SK-N-SH (cell line): ENCODE results near the gene LRRC46. TPM values are rescaled to one million over a fixed set of nuclear protein-coding genes. Genes with fewer than 3 reads are reported as not detected.

Source experiments
- CTCF ChIA-PET: fragments of 300-600, 350-600 bp; formaldehyde crosslinking; extraction: SDS; loops from one replicate; lab custom pipeline; 2021; lab: Yijun Ruan, JAX
- POLR2A ChIA-PET: fragments of 350-600 bp; sonication (Branson Sonifier 250); formaldehyde crosslinking; extraction: SDS; loops from one replicate; lab custom pipeline; 2020; ENCODE audit warnings: antibody characterized with exemption, inconsistent platforms; lab: Yijun Ruan, JAX
- DNase-seq: peaks from one replicate; pipeline ENCODE4 v3.0.0; 2012
- H2AFZ ChIP-seq: fragments of 200-600 bp; sonication (generic); 2 replicates; pipeline ENCODE4 v1.8.1; 2016; ENCODE audit warnings: antibody characterized with exemption, mild to moderate bottlenecking, low read depth
- H3F3A ChIP-seq: fragments of 200-600 bp; sonication (generic); replicated peaks from 2 replicates; pipeline ENCODE3; 2016; ENCODE audit warnings: antibody characterized with exemption, mild to moderate bottlenecking; ENCODE audit not compliant: insufficient read depth
- H3K27ac ChIP-seq, 2 experiments: fragments of 200-500 bp in 1 of 2; fragments of 200-600 bp in 1 of 2; sonication (Bioruptor generic) in 1 of 2; sonication (generic), shearing (Covaris generic) in 1 of 2; 2 replicates each; pipeline versions ENCODE4 v1.5.1 to v1.6.1; 2014 to 2016; ENCODE audit warnings: low read depth in 2 of 2, inconsistent platforms in 1 of 2, low read length in 1 of 2, mild to moderate bottlenecking in 1 of 2, mixed read lengths in 1 of 2
- H3K27me3 ChIP-seq: fragments of 200-600 bp; sonication (generic), shearing (Covaris generic); 2 replicates; pipeline ENCODE4 v1.6.1; 2016; ENCODE audit warnings: mixed run types; ENCODE audit not compliant: insufficient read depth
- H3K36me3 ChIP-seq, 2 experiments: fragments of 200-500 bp in 1 of 2; fragments of 200-600 bp in 1 of 2; sonication (Bioruptor generic) in 1 of 2; sonication (generic) in 1 of 2; replicated peaks in 1 of 2; 2 replicates each; pipeline versions ENCODE3 to v1.5.1; 2014 to 2016; ENCODE audit warnings: low read length in 1 of 2, mild to moderate bottlenecking in 1 of 2; ENCODE audit not compliant: insufficient read depth in 2 of 2, control insufficient read depth in 1 of 2
- H3K4me1 ChIP-seq, 2 experiments: fragments of 200-500 bp in 1 of 2; fragments of 200-600 bp in 1 of 2; sonication (Bioruptor generic) in 1 of 2; sonication (generic), shearing (Covaris generic) in 1 of 2; 2 replicates each; pipeline versions ENCODE4 v1.5.1 to v1.6.1; 2014 to 2016; ENCODE audit warnings: low read depth in 1 of 2, low read length in 1 of 2, mixed run types in 1 of 2; ENCODE audit not compliant: insufficient read depth in 2 of 2, control insufficient read depth in 1 of 2
- H3K4me2 ChIP-seq: fragments of 200-600 bp; sonication (generic), shearing (Covaris generic); 2 replicates; pipeline ENCODE4 v1.6.1; 2017; ENCODE audit warnings: mixed run types
- H3K4me3 ChIP-seq, 2 experiments: fragments of 200-500 bp in 1 of 2; fragments of 200-600 bp in 1 of 2; sonication (Bioruptor generic) in 1 of 2; sonication (generic), shearing (Covaris generic) in 1 of 2; 2 replicates each; pipeline versions ENCODE4 v1.5.1 to v1.8.1; 2014 to 2016; ENCODE audit warnings: low read depth in 2 of 2, inconsistent platforms in 1 of 2, low read length in 1 of 2, mild to moderate bottlenecking in 1 of 2, mixed read lengths in 1 of 2, moderate library complexity in 1 of 2
- H3K79me2 ChIP-seq: fragments of 200-600 bp; sonication (generic); 2 replicates; pipeline ENCODE4 v1.8.1; 2017; ENCODE audit warnings: mild to moderate bottlenecking; ENCODE audit not compliant: insufficient read depth
- H3K9ac ChIP-seq: fragments of 200-600 bp; sonication (generic); 2 replicates; pipeline ENCODE4 v1.6.1; 2017; ENCODE audit warnings: mixed run types
- H3K9me2 ChIP-seq: fragments of 200-600 bp; sonication (generic); 2 replicates; pipeline ENCODE4 v1.6.1; 2017; ENCODE audit warnings: mixed run types
- H3K9me3 ChIP-seq: fragments of 200-600 bp; sonication (generic); 2 replicates; pipeline ENCODE4 v1.6.1; 2017; ENCODE audit warnings: mixed run types, mild to moderate bottlenecking, moderate library complexity
- H4K20me1 ChIP-seq: fragments of 200-600 bp; sonication (generic); 2 replicates; pipeline ENCODE4 v1.6.1; 2017; ENCODE audit warnings: mild to moderate bottlenecking, mixed run types; ENCODE audit not compliant: insufficient read depth
- CTCF ChIP-seq: fragments of 200-600 bp; sonication (generic); IDR thresholded peaks from 2 replicates; pipeline ENCODE4 v1.6.1; 2017; ENCODE audit warnings: antibody characterized with exemption, mild to moderate bottlenecking, moderate library complexity
- EZH2phosphoT487 ChIP-seq: fragments of 200-600 bp; sonication (generic); IDR thresholded peaks from 2 replicates; pipeline ENCODE4 v1.6.1; 2017; ENCODE audit warnings: low read depth, mixed run types, mild to moderate bottlenecking, antibody characterized with exemption, moderate library complexity, borderline replicate concordance
- GATA2 ChIP-seq: sonication (generic); formaldehyde crosslinking; IDR thresholded peaks from 2 replicates; pipeline ENCODE4 v1.5.0; 2020; ENCODE audit warnings: mild to moderate bottlenecking, missing genetic modification reagents
- NFIC ChIP-seq: IDR thresholded peaks from 2 replicates; pipeline ENCODE4 v1.4.0; 2012; ENCODE audit warnings: borderline replicate concordance
- PBX3 ChIP-seq: IDR thresholded peaks from 2 replicates; pipeline ENCODE4; 2012
- SMC3 ChIP-seq: IDR thresholded peaks from 2 replicates; pipeline ENCODE4 v1.6.1; 2012; ENCODE audit warnings: low read depth, low read length, improper control_type of control experiment
- TCF12 ChIP-seq: IDR thresholded peaks from 2 replicates; pipeline ENCODE4 v1.4.0; 2012
- WGBS: methylation state at CpG from one replicate; pipeline ENCODE4 v1.1.6; 2017; ENCODE audit warnings: low lambda C conversion rate; 5-methylcytosine and 5-hydroxymethylcytosine counted together
- polyA plus RNA-seq, 3 experiments: library from polyadenylated mRNA; depleted of rRNA; stranded (reverse); fragments of >200 nt; gene quantifications; 2 replicates each; pipeline ENCODE4 v1.2.3, GENCODE V29; 2012

Gene LRRC46
- polyA plus RNA-seq, 1 of the 3 experiments (the other 2 are of a cell fraction): 1.6 TPM

GRCh38 chr17:47844227-47844626 lies 12.8 kb downstream of the LRRC46 start:
- CTCF ChIA-PET: interaction anchor here (0.8 to 33.0 kb wide), 18 partner anchors 6 to 174 kb away, joined by 3 to 1447 read pairs (median 8); partner anchors contain the start of genes CDK5RAP3, LRRC46, MRPL10 and OSBPL7
- Histone ChIP-seq H4K20me1 (no peaks in the 10 kb centered on the region), H3F3A (peaks cover 3% of the 10 kb centered on the region), H3K79me2 (peaks cover 15% of the 10 kb centered on the region; the same call in 1 of the 2 replicates), H3K4me1 (peaks cover 8 to 33% of the 10 kb centered on the region in 2 experiments; a peak in 2 of 4 replicates), H3K9ac (no peak overlapping the region), H3K9me3 (no peaks in the 10 kb centered on the region), H3K27ac (no peak overlapping the region), H3K9me2 (no peaks in the 10 kb centered on the region), H3K36me3 (peaks cover 0 to 3% of the 10 kb centered on the region in 2 experiments), H3K4me3 (no peak overlapping the region), H3K4me2 (no peak overlapping the region), H2AFZ (no peak overlapping the region), H3K27me3 (peaks cover 43% of the 10 kb centered on the region)
- no peak for DNase-seq
- 19% methylated on average over 5 of the region's 5 CpGs for WGBS
- POLR2A ChIA-PET: interaction anchor here (1.1 kb wide), 2 partner anchors 42 to 46 kb away, joined by 3 to 5 read pairs; no protein-coding TSS in a partner anchor
- 0 out of 2 replicates have a peak, but pooled peaks have one; percentile 10 for TF ChIP-seq TCF12
- TF ChIP-seq NFIC: peak; percentile 68
- no peak for TF ChIP-seq EZH2phosphoT487
- TF ChIP-seq PBX3: peak; percentile 78
- peak; percentile 79 for TF ChIP-seq GATA2

- Histone ChIP-seq H3K9me2 (no peaks in the 10 kb centered on the region), H3K79me2 (peaks cover 9% of the 10 kb centered on the region; the same call in 1 of the 2 replicates), H4K20me1 (no peaks in the 10 kb centered on the region), H3K4me3 (no peak overlapping the region), H3F3A (peaks cover 3% of the 10 kb centered on the region), H2AFZ (no peak overlapping the region), H3K9ac (no peak overlapping the region), H3K4me1 (peaks cover 5 to 24% of the 10 kb centered on the region in 2 experiments; a peak in 2 of 4 replicates), H3K27ac (no peak overlapping the region), H3K36me3 (no peaks in the 10 kb centered on the region), H3K27me3 (peaks cover 51% of the 10 kb centered on the region), H3K4me2 (no peak overlapping the region), H3K9me3 (no peaks in the 10 kb centered on the region)
- DNase-seq: peak; percentile 68
- ChIA-PET CTCF (interaction anchor here (0.8 to 33.0 kb wide), 17 partner anchors 7 to 173 kb away, joined by 3 to 1447 read pairs (median 10); partner anchors contain the start of genes CDK5RAP3, LRRC46, MRPL10 and OSBPL7), POLR2A (interaction anchor here (1.1 to 2.4 kb wide), 2 partner anchors 45 to 51 kb away, joined by 5 to 10 read pairs; partner anchors contain the start of gene SP2)
- WGBS: 67% methylated on average over 4 of the region's 4 CpGs
- peak; percentile 26 for TF ChIP-seq SMC3
- peak; percentile 61 for TF ChIP-seq CTCF
- TF ChIP-seq PBX3: no peak
Measured at GRCh38 chr17:47844814-47845715, 13.6 kb downstream of the LRRC46 start.
